ENCODE results near the gene FPR2. TPM values are rescaled to one million over a fixed set of nuclear protein-coding genes. Genes with fewer than 3 reads are reported as not detected.

The FPR2 gene
- total and polyA plus RNA-seq, 2 experiments from 2014 or later, result not detected

- no peaks in the 10 kb centered on the region for H3K36me3 ChIP-seq (ENCODE audit: insufficient read depth)
- H3K4me2 ChIP-seq, result no peak overlapping the region
- Mint-ChIP-seq H3K4me3 (no peak overlapping the region), H3K27me3 (ENCODE audit: insufficient read depth, low read depth, poor library complexity) (no peaks in the 10 kb centered on the region), H3K4me1 (no peaks in the 10 kb centered on the region; the same call in 2 of the 3 replicates), H3K36me3 (ENCODE audit: low read depth) (no peaks in the 10 kb centered on the region), H3K27ac (no peak overlapping the region), H3K9me3 (no peaks in the 10 kb centered on the region)
- no peak for TF ChIP-seq REST (IDR thresholded peaks at IDR 0.05; ENCODE audit: unreplicated experiment)
- TF ChIP-seq EZH2 (IDR thresholded peaks at IDR 0.05; ENCODE audit: low read depth, unreplicated experiment), result no peak
- TF ChIP-seq CREB1 (CRISPR knock-in tag; IDR thresholded peaks at IDR 0.05; ENCODE audit: low read depth), result no peak
- TF ChIP-seq POLR2AphosphoS5 (IDR thresholded peaks at IDR 0.05; ENCODE audit: low read depth), result no peak
- no peak for TF ChIP-seq ZNF331 (CRISPR knock-in tag; IDR thresholded peaks at IDR 0.05; ENCODE audit: low read depth)
- TF ChIP-seq ETS1 (IDR thresholded peaks at IDR 0.05), result no peak
- TF ChIP-seq ZNF462 (CRISPR knock-in tag; IDR thresholded peaks at IDR 0.05), result no peak
- TF ChIP-seq EZH2phosphoT487 (IDR thresholded peaks at IDR 0.05; ENCODE audit: unreplicated experiment), result no peak
- no peak for TF ChIP-seq JUNB (IDR thresholded peaks at IDR 0.05; ENCODE audit: unreplicated experiment)
- no peak for TF ChIP-seq ZNF114 (CRISPR knock-in tag; IDR thresholded peaks at IDR 0.05)
- no peak for TF ChIP-seq CTCF (conservative IDR thresholded peaks at IDR 0.05; ENCODE audit: low read depth in 2 of 2)
- TF ChIP-seq NANOG (IDR thresholded peaks at IDR 0.05; ENCODE audit: borderline replicate concordance), result no peak
- TF ChIP-seq STAT1 (IDR thresholded peaks at IDR 0.05; ENCODE audit: unreplicated experiment), result no peak
- no peaks in the 10 kb centered on the region for H4K20me1 ChIP-seq (replicated peaks; ENCODE audit: insufficient read depth)
- no peaks in the 10 kb centered on the region for H3K4me1 ChIP-seq (ENCODE audit: insufficient read depth)
- no peaks in the 10 kb centered on the region; the same call in none of the 2 replicates for H3K27me3 ChIP-seq (ENCODE audit: insufficient read depth)
- DNase-seq (ENCODE audit: low spot score) (no peak), ATAC-seq (no peak)
- no peaks in the 10 kb centered on the region for H3K79me2 ChIP-seq (replicated peaks; ENCODE audit: insufficient read depth)
- no peak overlapping the region for H2AFZ ChIP-seq
- H3K27ac ChIP-seq (ENCODE audit: low read depth), result no peak overlapping the region
- no peaks in the 10 kb centered on the region for H3K9me2 ChIP-seq (ENCODE audit: insufficient read depth)
- H3K4me3 ChIP-seq, result no peak overlapping the region
- H3F3A ChIP-seq (replicated peaks; ENCODE audit: low read depth), result no peaks in the 10 kb centered on the region
Observed at GRCh38 chr19:51779703-51780102, 18.7 kb downstream of the FPR2 start.
